HepG2 (cell line): Measurements from ENCODE around the gene UBL5.

Source experiments
- BCL3 ChIP-seq: sonication (generic); formaldehyde crosslinking; IDR thresholded peaks from 2 replicates; pipeline ENCODE4 v1.5.1; 2020; ENCODE audit warnings: mild to moderate bottlenecking, missing genetic modification reagents, moderate library complexity
- CREM ChIP-seq, 2 experiments: sonication (generic) in 1 of 2; formaldehyde crosslinking in 1 of 2; IDR thresholded peaks; 2 replicates each; pipeline versions ENCODE4 v1.4.0 to v1.6.1; 2016 to 2020; ENCODE audit warnings: antibody characterized with exemption in 1 of 2, mild to moderate bottlenecking in 1 of 2, missing genetic modification reagents in 1 of 2
- CTCF ChIP-seq: sonication (generic); formaldehyde crosslinking; IDR thresholded peaks from 2 replicates; pipeline ENCODE4 v1.5.0; 2020; ENCODE audit warnings: mild to moderate bottlenecking, missing genetic modification reagents, moderate library complexity
- EEA1 ChIP-seq: sonication (generic); formaldehyde crosslinking; IDR thresholded peaks from 2 replicates; pipeline ENCODE4 v1.5.1; 2020; ENCODE audit warnings: mild to moderate bottlenecking, missing genetic modification reagents, borderline replicate concordance
- JUND ChIP-seq: sonication (generic); formaldehyde crosslinking; IDR thresholded peaks from 2 replicates; pipeline ENCODE4 v1.8.0; 2022; ENCODE audit warnings: mild to moderate bottlenecking, missing genetic modification reagents
- POLR2A ChIP-seq, 2 experiments: IDR thresholded peaks; 2 replicates each; pipeline ENCODE4 v1.6.1; 2011; ENCODE audit warnings: low read depth in 2 of 2, low read length in 2 of 2, mild to moderate bottlenecking in 1 of 2, moderate library complexity in 1 of 2; ENCODE audit not compliant: insufficient read depth in 1 of 2
- SIN3A ChIP-seq: IDR thresholded peaks from 2 replicates; pipeline ENCODE4 v1.6.1; 2011; ENCODE audit warnings: low read depth, mild to moderate bottlenecking, control low read depth, low read length, borderline replicate concordance
- SKIL ChIP-seq: sonication (generic); formaldehyde crosslinking; IDR thresholded peaks from 2 replicates; pipeline ENCODE4 v1.8.0; 2022; ENCODE audit warnings: missing genetic modification reagents, mild to moderate bottlenecking, moderate library complexity, borderline replicate concordance
- ZKSCAN5 ChIP-seq: sonication (generic); formaldehyde crosslinking; IDR thresholded peaks from 2 replicates; pipeline ENCODE4 v1.5.1; 2020; ENCODE audit warnings: mild to moderate bottlenecking, missing genetic modification reagents
- ZNF142 ChIP-seq: sonication (generic); formaldehyde crosslinking; IDR thresholded peaks from 2 replicates; pipeline ENCODE4 v1.4.0; 2020; ENCODE audit warnings: missing genetic modification reagents
- ZNF232 ChIP-seq: sonication (generic); formaldehyde crosslinking; IDR thresholded peaks from 2 replicates; pipeline ENCODE4 v1.4.0; 2020; ENCODE audit warnings: missing genetic modification reagents, borderline replicate concordance
- ZNF354B ChIP-seq: sonication (generic); formaldehyde crosslinking; IDR thresholded peaks from 2 replicates; pipeline ENCODE4 v1.8.0; 2022; ENCODE audit warnings: mild to moderate bottlenecking, missing genetic modification reagents

- TF ChIP-seq CTCF (CRISPR knock-in tag) (no peak), CREM (IDR thresholded peaks at IDR 0.05) (no peak), CREM (CRISPR knock-in tag; IDR thresholded peaks at IDR 0.05) (no peak), SIN3A (no peak), SKIL (CRISPR knock-in tag) (no peak), POLR2A (IDR thresholded peaks at IDR 0.05; ENCODE audit: insufficient read depth in 1 of 2, low read depth in 2 of 2, low read length in 2 of 2) (peak in 1 of 2 experiments; percentile 73; a peak in 2 of 4 replicates), ZNF232 (CRISPR knock-in tag) (no peak), ZNF142 (CRISPR knock-in tag) (no peak), BCL3 (CRISPR knock-in tag) (no peak), ZNF354B (CRISPR knock-in tag) (no peak), JUND (CRISPR knock-in tag) (no peak), EEA1 (CRISPR knock-in tag) (no peak), ZKSCAN5 (CRISPR knock-in tag) (no peak)
These were observed 8.2 kb upstream of the UBL5 start for GRCh38 chr19:9819596-9819909.
